Measurements from ENCODE around the gene NPIPA1. TPM values are rescaled to one million over a fixed set of nuclear protein-coding genes. Genes with fewer than 3 reads are reported as not detected.
A peak's percentile ranks its signal among the peaks of the same experiment; 100 is the strongest.
"Not testable (repeated sequence)": the region's sequence is repeated elsewhere in the genome, so short reads cannot be mapped to it uniquely, and the experiment has no call there.

The NPIPA1 gene
- total and polyA plus RNA-seq, 9 of the 15 experiments (the other 6 are each of a cell fraction or from before 2014, with no cell fraction given), result 8.2 to 48.7 (median 27.2) TPM

GRCh38 chr16:14903191-14903957 is 33.9 kb upstream of the NPIPA1 start:
- H4K20me1 ChIP-seq (replicated peaks; ENCODE audit: control insufficient read depth, insufficient read depth, low read length); H2AFZ ChIP-seq (ENCODE audit: low read depth, low read length); H3K4me1 ChIP-seq (replicated peaks in 1 of 2; ENCODE audit: control insufficient read depth in 2 of 2, insufficient read depth in 2 of 2, low read length in 2 of 2); H3K9me1 ChIP-seq (ENCODE audit: control insufficient read depth, insufficient read depth, low read length); H3K9me3 ChIP-seq (replicated peaks; ENCODE audit: control insufficient read depth, insufficient read depth, low read depth, low read length); H3K27me3 ChIP-seq (ENCODE audit: control insufficient read depth in 2 of 2, insufficient read depth in 2 of 2, low read length in 2 of 2); intact Hi-C loops (cut with micrococcal nuclease); H3K27ac ChIP-seq (ENCODE audit: extremely low read depth, low read depth, low read length); BruUV-seq (replicated peaks); H3K9ac ChIP-seq (ENCODE audit: insufficient read depth in 1 of 2, low read depth in 2 of 2, low read length in 2 of 2); H3K4me2 ChIP-seq (ENCODE audit: insufficient read depth, low read length); H3K4me3 ChIP-seq; POLR2A ChIA-PET; H3K79me2 ChIP-seq (ENCODE audit: control insufficient read depth, insufficient read depth, low read length); H3K36me3 ChIP-seq (ENCODE audit: control insufficient read depth, insufficient read depth, low read length); FAIRE-seq; in situ Hi-C loops (cut with MboI); CTCF ChIA-PET (ENCODE audit: low intra/inter-chr PET ratio): not testable (repeated sequence)
- peak; percentile 70; the same call in 1 of the 2 replicates for TF ChIP-seq SPI1 (IDR thresholded peaks at IDR 0.05; ENCODE audit: borderline replicate concordance, low read depth, low read length)
- ATAC-seq, result peak; percentile 66; the same call in 2 of the 3 replicates
- peak in 1 of 4 experiments; percentile 4 for DNase-seq (ENCODE audit: extremely low read depth in 1 of 4, low spot score in 3 of 4)
- 0% methylated on average over 3 of the region's 8 CpGs for WGBS (ENCODE audit: insufficient coverage, low coverage, missing lambda C conversion rate)

GRCh38 chr16:14909744-14910143 is 27.5 kb upstream of the NPIPA1 start:
- DNase-seq (ENCODE audit: extremely low read depth in 1 of 4, low spot score in 3 of 4); intact Hi-C loops (cut with micrococcal nuclease); H3K9me3 ChIP-seq (replicated peaks; ENCODE audit: control insufficient read depth, insufficient read depth, low read depth, low read length); H3K4me3 ChIP-seq; POLR2A ChIA-PET; H3K36me3 ChIP-seq (ENCODE audit: control insufficient read depth, insufficient read depth, low read length); CTCF ChIA-PET (ENCODE audit: low intra/inter-chr PET ratio); BruUV-seq (replicated peaks); FAIRE-seq; H3K4me2 ChIP-seq (ENCODE audit: insufficient read depth, low read length); H3K27ac ChIP-seq (ENCODE audit: extremely low read depth, low read depth, low read length); H3K9ac ChIP-seq (ENCODE audit: insufficient read depth in 1 of 2, low read depth in 2 of 2, low read length in 2 of 2); in situ Hi-C loops (cut with MboI); H3K4me1 ChIP-seq (replicated peaks in 1 of 2; ENCODE audit: control insufficient read depth in 2 of 2, insufficient read depth in 2 of 2, low read length in 2 of 2); H3K9me1 ChIP-seq (ENCODE audit: control insufficient read depth, insufficient read depth, low read length); H3K79me2 ChIP-seq (ENCODE audit: control insufficient read depth, insufficient read depth, low read length); ATAC-seq; H2AFZ ChIP-seq (ENCODE audit: low read depth, low read length); H3K27me3 ChIP-seq (ENCODE audit: control insufficient read depth in 2 of 2, insufficient read depth in 2 of 2, low read length in 2 of 2); H4K20me1 ChIP-seq (replicated peaks; ENCODE audit: control insufficient read depth, insufficient read depth, low read length): not testable (repeated sequence)
- WGBS (ENCODE audit: insufficient coverage, low coverage, missing lambda C conversion rate), result no CpG with 5 or more reads among the region's 4 CpGs

DNA sequence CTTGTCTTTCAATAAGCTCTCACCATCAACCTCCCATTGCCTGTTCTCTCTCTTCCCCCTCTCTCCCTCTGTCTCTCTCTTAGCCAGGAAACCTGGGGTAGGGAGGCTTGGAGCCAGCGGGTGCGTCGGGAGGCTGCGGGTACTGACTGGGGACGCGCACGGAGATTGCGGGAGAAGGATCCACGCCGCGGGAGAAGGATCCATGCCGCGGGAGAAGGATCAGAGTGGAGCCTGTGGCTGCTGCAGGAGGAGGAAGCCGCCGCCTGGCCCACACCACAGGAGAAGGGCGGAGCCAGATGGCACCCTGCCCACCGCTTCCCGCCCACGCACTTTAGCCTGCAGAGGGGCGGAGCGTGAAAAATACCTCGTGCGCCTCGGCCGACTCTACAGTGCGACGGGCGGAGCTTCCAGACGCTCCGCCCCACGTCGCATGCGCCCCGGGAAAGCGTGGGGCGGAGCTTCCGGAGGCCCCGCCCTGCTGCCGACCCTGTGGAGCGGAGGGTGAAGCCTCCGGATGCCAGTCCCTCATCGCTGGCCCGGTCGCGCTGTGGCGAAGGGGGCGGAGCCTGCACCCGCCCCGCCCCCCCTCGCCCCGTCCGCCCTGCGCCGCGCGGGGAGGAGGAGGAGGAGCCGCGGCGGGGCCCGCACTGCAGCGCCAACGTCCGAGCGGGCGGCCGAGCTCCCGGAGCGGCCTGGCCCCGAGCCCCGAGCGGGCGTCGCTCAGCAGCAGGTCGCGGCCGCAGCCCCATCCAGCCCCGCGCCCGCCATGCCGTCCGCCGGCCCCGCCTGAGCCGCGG is 26.2 kb upstream of the NPIPA1 start:
- intact Hi-C loops (cut with micrococcal nuclease); BruUV-seq (replicated peaks); in situ Hi-C loops (cut with MboI): not testable (repeated sequence)

More for the DNA sequence above, 26.2 kb upstream of the NPIPA1 start:
- H3K4me3 ChIP-seq; H3K4me1 ChIP-seq (replicated peaks in 1 of 2; ENCODE audit: control insufficient read depth in 2 of 2, insufficient read depth in 2 of 2, low read length in 2 of 2); DNase-seq (ENCODE audit: extremely low read depth in 1 of 4, low spot score in 3 of 4); POLR2A ChIA-PET; H4K20me1 ChIP-seq (replicated peaks; ENCODE audit: control insufficient read depth, insufficient read depth, low read length); H3K27ac ChIP-seq (ENCODE audit: extremely low read depth, low read depth, low read length); H3K4me2 ChIP-seq (ENCODE audit: insufficient read depth, low read length); H3K9ac ChIP-seq (ENCODE audit: insufficient read depth in 1 of 2, low read depth in 2 of 2, low read length in 2 of 2); CTCF ChIA-PET (ENCODE audit: low intra/inter-chr PET ratio); H3K79me2 ChIP-seq (ENCODE audit: control insufficient read depth, insufficient read depth, low read length); FAIRE-seq; H3K36me3 ChIP-seq (ENCODE audit: control insufficient read depth, insufficient read depth, low read length); H2AFZ ChIP-seq (ENCODE audit: low read depth, low read length); H3K9me1 ChIP-seq (ENCODE audit: control insufficient read depth, insufficient read depth, low read length); H3K9me3 ChIP-seq (replicated peaks; ENCODE audit: control insufficient read depth, insufficient read depth, low read depth, low read length); H3K27me3 ChIP-seq (ENCODE audit: control insufficient read depth in 2 of 2, insufficient read depth in 2 of 2, low read length in 2 of 2): not testable (repeated sequence)
- no CpG with 5 or more reads among the region's 85 CpGs for WGBS (ENCODE audit: insufficient coverage, low coverage, missing lambda C conversion rate)
- peak; percentile 89 for ATAC-seq
